GM18499 (cell line): ENCODE data around the gene ROPN1L.
"Not testable (repeated sequence)": the region's sequence is repeated elsewhere in the genome, so short reads cannot be mapped to it uniquely, and the experiment has no call there.

Source experiments
- ATAC-seq: cut with Tn5 transposase; IDR thresholded peaks from one replicate; pipeline ENCODE4 v1.9.1; 2021; ENCODE audit warnings: moderate number of reproducible peaks; ENCODE audit not compliant: insufficient read depth, unreplicated experiment

ROPN1L gene

GRCh38 chr5:10441083-10441991 is at the start of gene ROPN1L:
ROPN1L (plus strand) TSS chr5:10441879; CDS start chr5:10442168, 289 bp downstream.
- ATAC-seq, result peak; percentile 76

GRCh38 chr5:10392567-10393328 is 48.9 kb upstream of the ROPN1L start:
- not testable (repeated sequence) for ATAC-seq

- no peak for ATAC-seq
Measured at GRCh38 chr5:10393491-10393890, 48.2 kb upstream of the ROPN1L start.

- no peak for ATAC-seq
Measured at GRCh38 chr5:10396552-10396951, 45.1 kb upstream of the ROPN1L start.

- no peak for ATAC-seq
Measured at GRCh38 chr5:10399839-10400238, 41.8 kb upstream of the ROPN1L start.

- no peak for ATAC-seq
Measured at GRCh38 chr5:10400411-10400810, 41.3 kb upstream of the ROPN1L start.

- no peak for ATAC-seq
Measured at GRCh38 chr5:10400831-10401230, 40.8 kb upstream of the ROPN1L start.

GRCh38 chr5:10401498-10401897 is 40.2 kb upstream of the ROPN1L start:
- ATAC-seq, result no peak

GRCh38 chr5:10403829-10404228 is 37.9 kb upstream of the ROPN1L start:
- ATAC-seq, result no peak

GRCh38 chr5:10406651-10407050 is 35.0 kb upstream of the ROPN1L start:
- no peak for ATAC-seq

- ATAC-seq, result no peak
Measured at GRCh38 chr5:10409504-10409903, 32.2 kb upstream of the ROPN1L start.

GRCh38 chr5:10410662-10411061 is 31.0 kb upstream of the ROPN1L start:
- no peak for ATAC-seq

GRCh38 chr5:10411336-10411735 is 30.3 kb upstream of the ROPN1L start:
- no peak for ATAC-seq

GRCh38 chr5:10416868-10417267 is 24.8 kb upstream of the ROPN1L start:
- ATAC-seq, result no peak

GRCh38 chr5:10418654-10419345 is 22.9 kb upstream of the ROPN1L start:
- no peak for ATAC-seq

- no peak for ATAC-seq
Measured at GRCh38 chr5:10420468-10420867, 21.2 kb upstream of the ROPN1L start.

GRCh38 chr5:10420932-10421331 is 20.7 kb upstream of the ROPN1L start:
- ATAC-seq, result no peak

- no peak for ATAC-seq
Measured at GRCh38 chr5:10421896-10422691, 19.6 kb upstream of the ROPN1L start.

- no peak for ATAC-seq
Measured at GRCh38 chr5:10423022-10423421, 18.7 kb upstream of the ROPN1L start.

GRCh38 chr5:10424124-10424731 is 17.5 kb upstream of the ROPN1L start:
- no peak for ATAC-seq
